H1 (cell line): ENCODE measurements around the gene GPR15. TPM values are rescaled to one million over a fixed set of nuclear protein-coding genes. Genes with fewer than 3 reads are reported as not detected.

Experiments
- SIN3A ChIP-seq, 2 experiments: IDR thresholded peaks in 1 of 2; conservative IDR thresholded peaks in 1 of 2; 2 replicates each; pipeline ENCODE4 v1.6.1; 2011 to 2012; ENCODE audit warnings: low read length in 2 of 2, improper control_type of control experiment in 1 of 2, low read depth in 1 of 2, mild to moderate bottlenecking in 1 of 2
- TCF12 ChIP-seq: IDR thresholded peaks from 2 replicates; pipeline ENCODE4 v1.6.1; 2011; ENCODE audit warnings: low read depth, mild to moderate bottlenecking, low read length
- polyA plus RNA-seq, 7 experiments: library from polyadenylated mRNA; depleted of rRNA in 3 of 7; stranded (reverse) in 5 of 7; unstranded in 2 of 7; fragments of >200 nt in 5 of 7; fragments of 200-250 nt in 2 of 7; gene quantifications; 1 replicate in 5 of 7; 2 replicates in 1 of 7; 4 replicates in 1 of 7; pipeline versions ENCODE4 v1.2.1 to v1.2.3, GENCODE V29; 2011 to 2013; ENCODE audit warnings: missing spikeins in 2 of 7, mixed read lengths in 2 of 7
- total RNA-seq: library from RNA; stranded (reverse); fragmentation: NEBNext Ultra II Directional; extraction: Animal tissue kit (Norgen Biotek cat#: 25700); gene quantifications from 2 replicates; pipeline ENCODE4 v1.2.1, GENCODE V29; 2021

GPR15 gene
- total and polyA plus RNA-seq, 2 of the 8 experiments (the other 6 are each of a cell fraction or from before 2014, with no cell fraction given), result not detected

GRCh38 chr3:98560911-98561310, 29.1 kb downstream of the GPR15 start (continued):
- TF ChIP-seq TCF12, result no peak
- no peak for TF ChIP-seq SIN3A (conservative IDR thresholded peaks at IDR 0.05 in 1 of 2, IDR thresholded peaks at IDR 0.05 in 1 of 2; ENCODE audit: low read depth in 1 of 2, low read length in 2 of 2)
